Stimulated activated CD4-positive, alpha-beta T cell treated with anti-CD3 and anti-CD28 coated beads, Interleukin-1b, Interleukin-23, amount 100 ng/mL, for 48 hours (primary cell): ENCODE results near the gene PSMB10.
"Not testable (repeated sequence)": the region's sequence is repeated elsewhere in the genome, so short reads cannot be mapped to it uniquely, and the experiment has no call there.

Experiments used
- DNase-seq: peaks from one replicate; pipeline ENCODE4 v3.0.0-alpha.2; 2020

PSMB10 gene

DNA sequence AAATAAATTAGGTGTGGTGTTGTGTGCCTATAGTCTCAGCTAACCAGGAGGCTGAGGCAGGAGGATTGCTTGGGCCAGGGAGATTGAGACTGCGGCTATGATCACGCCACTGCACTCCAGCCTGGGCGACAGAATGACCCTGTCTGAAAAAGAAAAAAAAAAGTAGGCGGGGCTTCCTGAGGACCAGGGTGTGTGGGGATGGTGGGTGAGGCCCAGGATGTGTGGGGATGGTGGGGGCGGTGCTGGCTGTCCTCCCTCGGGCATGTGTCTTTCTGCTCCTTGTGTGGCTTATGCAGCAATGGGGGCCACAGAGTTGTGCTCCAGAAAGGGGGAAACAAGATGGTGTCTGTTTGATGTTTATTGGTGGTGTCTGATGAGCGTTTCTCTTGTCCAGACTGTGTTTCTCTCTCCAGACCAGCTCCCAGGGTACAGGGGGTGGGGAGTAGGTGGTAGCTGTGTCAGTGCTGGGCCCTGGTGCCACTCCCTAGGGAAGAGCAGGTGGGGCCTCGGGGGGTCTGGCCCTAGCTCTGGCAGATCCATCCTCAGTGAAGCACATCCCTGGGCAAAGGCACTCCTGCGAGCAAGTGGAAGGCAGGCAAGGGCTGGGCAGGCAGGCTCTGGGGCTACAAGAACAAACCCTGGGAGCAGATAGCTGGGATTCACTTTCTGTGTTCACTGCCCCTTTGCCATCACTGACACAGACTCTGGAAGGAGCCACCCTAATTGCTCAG is 5.0 kb upstream of the PSMB10 start:
- DNase-seq: no peak

GRCh38 chr16:67940446-67941089 is 3.9 kb upstream of the PSMB10 start:
- no peak for DNase-seq

DNA sequence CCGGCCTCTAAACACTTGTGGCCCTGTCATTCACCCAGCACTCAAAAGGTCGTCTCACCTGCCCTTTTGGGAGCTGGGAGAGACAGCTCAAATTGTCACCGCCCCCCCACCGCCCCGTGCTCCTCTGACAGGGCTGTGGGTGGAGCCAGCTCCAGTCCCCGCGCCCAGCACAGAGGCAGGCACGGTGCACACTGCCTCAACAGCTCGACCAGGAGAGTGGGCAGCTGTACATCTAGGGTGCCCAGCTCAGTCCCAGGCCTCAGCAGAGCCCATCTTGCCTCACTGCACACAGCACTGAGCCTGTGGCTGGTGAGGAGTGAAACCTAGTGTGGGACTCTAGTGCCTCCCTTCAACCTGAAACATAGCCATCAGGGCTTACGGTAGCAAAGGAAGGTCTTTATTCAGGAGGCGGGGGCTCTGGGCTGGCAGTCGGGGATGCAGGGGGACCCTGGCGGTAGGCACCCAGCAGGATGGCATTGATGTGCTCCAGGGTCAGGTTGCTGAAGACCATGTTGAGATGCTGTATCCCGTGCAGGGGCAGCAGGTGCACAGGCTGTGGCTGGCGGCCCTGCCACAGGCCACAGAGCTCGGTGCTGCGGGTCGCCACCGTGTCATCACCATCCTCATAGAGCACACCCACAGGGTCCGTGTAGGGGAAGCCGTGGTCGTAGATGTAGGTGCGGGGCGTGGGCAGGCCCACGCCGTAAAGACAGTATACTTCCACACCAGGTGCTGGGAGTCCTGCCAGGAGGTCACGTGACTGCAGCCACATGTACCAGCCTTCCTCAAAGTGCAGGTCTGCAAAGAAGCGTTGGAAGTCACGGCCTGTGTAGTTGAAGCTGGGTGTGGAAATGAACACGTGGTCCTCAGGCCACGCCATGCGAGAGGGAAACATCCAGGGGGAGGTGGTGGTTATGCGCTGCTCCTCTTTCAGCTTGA is 3.1 kb upstream of the PSMB10 start:
- DNase-seq: peak; percentile 57

DNA sequence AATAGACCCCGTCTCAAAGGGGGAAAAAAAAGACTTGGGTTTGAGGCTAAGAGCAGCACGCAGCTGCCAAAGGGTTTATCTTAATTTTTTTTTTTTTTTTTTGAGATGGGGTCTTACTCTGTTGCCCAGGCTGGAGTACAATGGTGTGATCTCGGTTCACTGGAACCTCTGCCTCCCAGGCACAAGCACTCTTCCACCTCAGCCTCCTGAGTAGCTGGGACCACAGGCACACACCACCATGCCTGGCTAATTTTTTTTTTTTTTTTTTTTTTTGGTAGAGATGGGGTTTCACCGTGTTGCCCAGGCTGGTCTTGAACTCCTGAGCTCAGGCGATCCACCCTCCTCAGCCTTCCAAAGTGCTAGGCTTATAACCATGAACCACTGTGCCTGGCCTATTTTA is 1.1 kb upstream of the PSMB10 start:
- DNase-seq: not testable (repeated sequence)

DNA sequence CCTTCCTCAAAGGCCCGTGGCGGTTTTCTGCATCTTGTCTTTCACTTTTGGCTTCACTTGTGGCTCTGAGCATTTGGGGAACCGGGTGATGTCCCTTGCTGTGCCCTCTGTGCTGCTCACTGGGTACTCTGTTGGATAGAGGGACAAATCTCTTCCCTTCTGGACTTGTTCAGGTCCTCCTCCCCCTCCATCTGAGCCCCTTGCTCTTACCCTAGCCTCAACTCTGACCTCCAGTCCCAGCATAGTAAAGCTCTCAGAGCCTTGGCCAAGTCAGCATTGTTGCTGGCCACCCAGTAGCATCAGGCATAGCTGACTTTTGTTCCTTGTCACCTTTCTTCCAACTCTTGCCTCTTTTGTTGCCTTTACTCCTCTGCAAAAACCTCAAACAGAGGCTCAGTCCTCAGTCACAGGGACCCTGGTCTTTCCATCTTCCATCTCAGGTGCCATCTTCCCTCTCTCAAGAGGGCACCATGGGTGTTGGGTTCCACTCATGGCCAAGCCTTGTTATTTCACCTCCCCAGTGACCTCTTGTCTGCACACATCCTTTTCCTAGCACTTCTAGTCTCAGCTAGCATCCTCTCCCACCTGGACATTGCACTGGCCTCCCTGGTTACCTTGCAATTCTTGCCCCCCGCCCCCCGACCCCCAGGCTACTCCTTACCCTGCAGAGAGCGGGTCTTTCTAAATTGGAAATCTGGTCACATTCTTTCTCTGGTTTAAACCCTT is 393 bp upstream of the PSMB10 start:
- DNase-seq: peak; percentile 81

GRCh38 chr16:67935402-67936123 is 1.1 kb downstream of the PSMB10 start:
- DNase-seq: peak; percentile 97

DNA sequence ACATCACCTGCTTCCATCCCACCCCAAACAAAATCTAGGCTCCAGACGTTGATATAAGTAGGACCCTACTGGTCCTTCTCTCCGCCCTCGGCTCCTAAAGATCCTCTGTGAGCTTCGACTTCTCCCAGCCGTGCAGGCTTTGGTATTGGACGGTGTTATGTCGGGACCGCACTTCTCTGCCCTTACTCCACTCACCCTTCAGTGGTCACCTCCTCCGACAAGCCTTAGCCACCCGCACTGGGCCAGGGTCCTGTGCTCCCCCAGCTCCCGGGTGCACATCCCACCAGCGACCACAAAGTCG is 1.6 kb downstream of the PSMB10 start:
- no peak for DNase-seq

DNA sequence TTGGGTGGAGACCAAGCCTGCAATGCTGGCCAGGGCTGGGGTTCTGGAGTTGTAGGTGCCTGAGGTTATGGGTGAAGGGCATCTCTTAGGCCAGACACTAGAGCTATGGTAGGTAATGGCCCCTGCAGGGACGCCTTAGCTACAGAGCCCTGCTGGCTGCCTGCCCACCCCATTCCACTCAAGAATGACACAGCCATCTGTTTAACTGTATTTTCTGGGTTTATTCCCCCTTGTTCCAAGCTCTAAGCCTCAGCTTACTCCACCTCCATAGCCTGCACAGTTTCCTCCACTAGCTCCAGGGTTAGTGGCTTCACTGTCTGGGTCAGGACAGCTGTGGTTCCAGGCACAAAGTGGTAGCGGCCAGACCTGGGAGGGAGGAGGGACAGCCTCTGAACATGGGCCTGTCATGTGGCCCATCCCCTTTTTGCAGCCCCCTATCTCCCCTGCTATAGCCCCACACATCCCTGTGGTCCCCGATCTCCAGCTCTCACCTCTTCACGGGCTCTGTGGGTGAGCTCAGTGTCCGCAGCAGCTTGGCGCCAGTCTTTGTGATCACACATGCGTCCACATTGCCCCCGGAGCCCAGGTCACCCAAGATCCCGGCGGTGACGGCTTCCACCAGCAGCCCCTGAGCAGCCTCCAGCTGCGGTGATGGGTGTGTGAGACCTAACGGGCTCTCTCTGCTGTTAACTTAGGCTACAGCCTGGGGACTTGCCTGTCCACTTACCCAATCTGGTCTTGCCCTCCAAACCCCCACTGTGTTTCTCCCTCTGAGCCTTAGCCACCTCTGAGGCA is 2.1 kb downstream of the PSMB10 start:
- no peak for DNase-seq

GRCh38 chr16:67933805-67934204 is 2.8 kb downstream of the PSMB10 start:
- DNase-seq: no peak

DNA sequence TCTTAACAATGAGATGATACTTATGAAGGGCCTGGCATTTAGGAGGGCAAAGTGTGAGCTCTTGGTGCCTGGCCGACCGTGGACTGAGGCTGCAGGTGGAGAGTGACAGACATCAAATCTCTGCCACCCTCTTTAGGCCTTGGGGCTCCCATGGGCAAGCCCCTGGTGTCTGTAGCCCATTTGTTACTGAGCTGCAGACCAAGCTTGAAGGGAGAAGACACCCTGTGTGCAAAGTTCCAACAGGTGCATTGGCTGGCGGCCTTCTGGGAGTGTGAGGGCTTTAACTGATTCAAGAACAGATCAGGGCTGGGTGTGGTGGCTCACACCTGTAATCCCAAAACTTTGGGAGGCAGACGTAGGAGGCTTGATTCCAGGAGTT is 4.2 kb downstream of the PSMB10 start:
- no peak for DNase-seq

DNA sequence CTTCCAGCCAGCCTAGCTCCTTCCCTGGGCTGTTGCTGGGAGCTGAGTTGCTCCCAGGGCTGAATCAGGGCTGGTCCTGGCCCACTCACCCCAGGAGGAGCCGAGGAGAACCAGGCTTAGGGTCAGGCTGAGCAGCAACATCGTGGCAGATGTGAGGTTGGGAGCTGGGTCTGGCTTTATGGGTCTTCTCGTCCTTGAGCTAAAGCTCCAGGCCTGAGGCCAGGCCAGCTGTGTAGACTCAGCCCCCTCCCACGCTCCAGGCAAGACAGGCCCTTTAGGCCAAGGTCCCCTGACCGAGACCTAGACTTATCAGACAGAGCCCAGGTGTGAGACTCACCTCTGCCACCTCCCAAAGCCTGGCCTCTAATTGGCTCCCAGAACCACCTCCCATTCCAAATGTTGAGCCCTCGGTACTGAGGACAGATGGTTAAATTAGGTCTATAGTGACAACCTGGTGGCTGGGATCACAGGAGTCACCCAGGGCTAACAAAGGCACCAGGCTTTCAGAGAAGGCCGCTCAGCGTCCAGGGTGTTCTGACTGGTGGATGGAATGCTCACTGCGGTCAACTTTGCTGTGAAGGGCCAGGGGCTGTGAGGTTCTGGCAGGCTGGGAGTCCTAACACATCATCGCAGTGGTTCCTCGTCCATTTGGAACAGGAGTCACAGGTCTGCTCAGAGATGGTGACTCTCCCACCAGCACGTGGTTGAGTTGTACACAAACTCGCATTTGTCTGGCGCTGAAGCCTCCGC is 4.8 kb downstream of the PSMB10 start, which contains the start of gene CTRL:
TSS of gene CTRL (minus strand) at position 151 of the 750 bp plus-strand sequence. CDS start at position 141, 10 bp downstream.
- DNase-seq: no peak

DNA sequence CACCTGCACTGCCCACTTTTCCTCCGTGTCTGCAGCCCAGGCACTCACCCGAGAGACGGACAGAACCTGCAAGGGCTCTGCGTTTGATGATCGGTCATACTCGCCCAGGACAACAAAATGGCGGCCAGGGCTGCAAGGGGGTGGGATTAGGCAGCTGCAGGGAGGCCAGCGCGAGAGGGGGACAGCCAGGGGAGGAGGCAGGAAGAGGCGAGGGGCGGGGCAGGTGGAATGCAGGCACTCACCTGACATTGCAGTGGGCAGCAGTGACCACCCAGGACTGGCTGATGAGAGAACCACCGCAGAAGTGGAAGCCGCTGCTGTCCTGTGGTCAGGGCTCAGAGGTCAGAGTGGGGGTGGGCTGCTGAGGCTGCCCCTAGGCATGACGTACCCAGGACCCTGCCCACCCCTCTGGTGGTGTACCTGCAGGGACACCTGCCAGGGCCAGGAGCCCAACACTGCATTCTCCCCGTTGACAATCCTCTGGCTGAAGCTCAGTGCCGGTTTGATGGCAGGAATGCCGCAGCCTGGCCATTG is 5.9 kb downstream of the PSMB10 start:
- no peak for DNase-seq

DNA sequence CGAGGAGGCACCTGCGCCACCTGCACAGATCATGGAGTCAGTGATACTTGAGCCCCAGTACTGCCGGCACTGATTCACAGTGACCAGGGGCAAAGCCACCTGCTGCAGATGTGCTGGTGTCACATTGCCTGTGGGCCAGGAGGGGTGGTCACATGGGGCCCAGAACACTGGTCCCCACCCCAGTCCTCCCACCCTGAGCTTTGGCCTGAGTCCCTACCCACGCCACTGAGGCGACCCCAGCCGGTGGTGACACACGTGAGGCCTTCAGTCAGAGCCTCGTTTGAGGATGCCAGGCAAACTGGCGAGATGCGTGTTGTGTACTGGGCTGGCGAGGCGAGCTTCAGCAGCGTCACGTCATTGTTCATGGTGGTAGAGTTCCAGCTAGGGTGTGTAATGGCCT is 6.5 kb downstream of the PSMB10 start:
- no peak for DNase-seq

GRCh38 chr16:67928561-67929364 is 7.9 kb downstream of the PSMB10 start:
- DNase-seq: peak; percentile 80

- no peak for DNase-seq
These were observed 8.5 kb downstream of the PSMB10 start for GRCh38 chr16:67928147-67928546.

DNA sequence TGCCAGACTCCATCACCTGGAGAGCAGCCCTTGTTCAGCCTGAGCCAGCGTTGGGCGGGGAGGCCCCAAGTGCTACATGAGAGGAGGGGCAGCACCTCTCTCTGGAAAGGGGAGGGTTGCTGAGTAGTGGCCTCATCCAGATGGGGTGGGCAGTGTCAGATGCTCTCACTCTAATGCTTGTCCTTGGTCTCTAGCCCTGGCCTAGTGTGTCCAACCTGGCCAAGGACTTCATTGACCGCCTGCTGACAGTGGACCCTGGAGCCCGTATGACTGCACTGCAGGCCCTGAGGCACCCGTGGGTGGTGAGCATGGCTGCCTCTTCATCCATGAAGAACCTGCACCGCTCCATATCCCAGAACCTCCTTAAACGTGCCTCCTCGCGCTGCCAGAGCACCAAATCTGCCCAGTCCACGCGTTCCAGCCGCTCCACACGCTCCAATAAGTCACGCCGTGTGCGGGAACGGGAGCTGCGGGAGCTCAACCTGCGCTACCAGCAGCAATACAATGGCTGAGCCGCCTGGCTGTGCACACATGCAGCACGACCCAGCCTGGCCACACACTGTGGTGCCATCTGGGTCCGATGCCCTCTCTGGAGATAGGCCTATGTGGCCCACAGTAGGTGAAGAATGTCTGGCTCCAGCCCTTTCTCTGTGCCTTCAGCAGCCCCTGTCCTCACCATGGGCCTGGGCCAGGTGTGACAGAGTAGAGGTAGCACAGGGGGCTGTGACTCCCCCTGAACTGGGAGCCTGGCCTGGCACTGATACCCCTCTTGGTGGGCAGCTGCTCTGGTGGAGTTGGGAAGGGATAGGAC is 9.3 kb downstream of the PSMB10 start:
- DNase-seq: no peak

GRCh38 chr16:67926181-67926750 is 10.4 kb downstream of the PSMB10 start:
- DNase-seq: no peak
